H1 (cell line): ENCODE results near the gene PTPN3.

Source experiments
- CREB1 ChIP-seq: IDR thresholded peaks from 2 replicates; pipeline ENCODE4 v1.6.1; 2012; ENCODE audit warnings: inconsistent platforms
- CTCF ChIP-seq, 3 experiments: IDR thresholded peaks; 1 replicate in 2 of 3; 2 replicates in 1 of 3; pipeline versions ENCODE4 v1.5.1 to v1.6.1; 2011; ENCODE audit warnings: low read length in 3 of 3, mild to moderate bottlenecking in 3 of 3, inconsistent platforms in 2 of 3, low read depth in 1 of 3, moderate library complexity in 1 of 3; ENCODE audit not compliant: insufficient read depth in 1 of 3; ENCODE audit errors: control extremely low read depth in 1 of 3
- EGR1 ChIP-seq: IDR thresholded peaks from 2 replicates; pipeline ENCODE4 v1.6.1; 2011; ENCODE audit warnings: low read depth, low read length, borderline replicate concordance
- MAFK ChIP-seq: IDR thresholded peaks from 2 replicates; pipeline ENCODE4 v1.6.1; 2012; ENCODE audit warnings: low read depth, mild to moderate bottlenecking, improper control_type of control experiment, low read length
- MAX ChIP-seq: IDR thresholded peaks from 2 replicates; pipeline ENCODE4 v1.6.1; 2012; ENCODE audit warnings: inconsistent platforms
- POLR2A ChIP-seq, 2 experiments: IDR thresholded peaks; 1 replicate in 1 of 2; 2 replicates in 1 of 2; pipeline ENCODE4 v1.6.1; 2011; ENCODE audit warnings: low read depth in 2 of 2, low read length in 2 of 2, mild to moderate bottlenecking in 2 of 2; ENCODE audit errors: control extremely low read depth in 1 of 2
- POLR2AphosphoS5 ChIP-seq: IDR thresholded peaks from 2 replicates; pipeline ENCODE4 v1.6.1; 2011; ENCODE audit warnings: low read depth, low read length
- TCF12 ChIP-seq: IDR thresholded peaks from 2 replicates; pipeline ENCODE4 v1.6.1; 2011; ENCODE audit warnings: low read depth, mild to moderate bottlenecking, low read length

DNA sequence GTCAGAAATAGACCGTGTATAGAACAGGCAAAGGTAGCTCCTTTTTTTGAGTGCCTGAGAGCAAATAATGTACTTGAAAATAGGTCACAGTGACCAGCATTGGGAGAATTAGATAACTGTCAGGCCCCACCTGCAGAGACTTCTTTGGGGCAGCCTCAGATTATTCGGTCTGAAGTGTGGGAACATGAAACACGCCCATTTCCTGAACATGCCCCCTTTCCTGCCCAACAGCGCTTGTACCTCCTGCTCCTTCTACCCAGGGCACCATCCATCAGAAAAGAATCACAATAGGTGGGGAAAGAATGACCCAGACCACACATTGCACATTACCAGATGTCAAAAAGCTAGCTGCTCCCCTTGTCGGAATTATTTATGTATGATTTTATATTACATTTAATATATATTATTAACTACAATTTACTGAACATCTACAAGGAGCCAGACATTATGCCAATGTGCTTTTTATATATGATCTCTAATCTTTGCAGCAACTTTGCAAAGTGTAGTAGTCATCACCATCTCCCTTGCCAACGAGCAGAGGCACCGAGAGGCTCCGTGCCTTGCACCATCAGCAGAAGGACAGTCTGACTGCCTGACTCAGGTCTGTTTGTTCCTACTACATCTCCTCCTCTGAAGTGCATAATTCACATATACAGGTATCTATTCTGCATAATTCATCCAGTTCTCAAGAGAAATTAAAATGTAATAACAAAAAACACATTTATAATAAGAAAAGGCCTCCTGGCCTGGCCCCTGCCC, 39.5 kb downstream of the PTPN3 start:
- TF ChIP-seq CTCF (IDR thresholded peaks at IDR 0.05; ENCODE audit: control extremely low read depth in 1 of 3, insufficient read depth in 1 of 3, low read depth in 1 of 3, low read length in 3 of 3) (no peak), MAFK (no peak), MAX (no peak), POLR2AphosphoS5 (no peak), POLR2A (IDR thresholded peaks at IDR 0.05; ENCODE audit: control extremely low read depth in 1 of 2, low read depth in 2 of 2, low read length in 2 of 2) (no peak), TCF12 (no peak), EGR1 (no peak), CREB1 (no peak)
